Measurements from ENCODE around the gene TNFRSF1B.

The TNFRSF1B gene

GRCh38 chr1:12148160-12148957 lies 18.4 kb upstream of the TNFRSF1B start:
- no peaks in the 10 kb centered on the region for H3K36me3 ChIP-seq (replicated peaks in 1 of 2; ENCODE audit: control insufficient read depth in 2 of 2, insufficient read depth in 2 of 2, low read length in 2 of 2)
- no peak overlapping the region for H4K91ac ChIP-seq (ENCODE audit: low read depth, low read length, poor library complexity)
- peaks cover 0 to 4% of the 10 kb centered on the region in 2 donors for H3K9me3 ChIP-seq (replicated peaks in 1 of 2; ENCODE audit: control insufficient read depth in 2 of 2, insufficient read depth in 1 of 2, low read depth in 1 of 2, low read length in 2 of 2)
- no peak overlapping the region for H2BK120ac ChIP-seq (ENCODE audit: low read depth, low read length)
- H3K23ac ChIP-seq (ENCODE audit: low read depth, low read length, poor library complexity): no peak overlapping the region
- no peak overlapping the region for H2BK15ac ChIP-seq (ENCODE audit: low read length)
- H2BK5ac ChIP-seq (ENCODE audit: low read length): no peak overlapping the region
- H2BK12ac ChIP-seq (ENCODE audit: low read length): no peak overlapping the region
- H3K4me3 ChIP-seq (ENCODE audit: low read length in 2 of 2): no peak overlapping the region
- no peak overlapping the region for H3K18ac ChIP-seq (ENCODE audit: low read length)
- peaks cover 3 to 7% of the 10 kb centered on the region in 2 donors for H3K4me1 ChIP-seq (ENCODE audit: control insufficient read depth in 2 of 2, insufficient read depth in 1 of 2, low read depth in 1 of 2, low read length in 2 of 2)
- no peaks in the 10 kb centered on the region for H3K79me1 ChIP-seq (ENCODE audit: low read depth, low read length)
- no peak overlapping the region for H2AFZ ChIP-seq (ENCODE audit: low read length)
- no peak overlapping the region for H3K9ac ChIP-seq (ENCODE audit: low read depth, low read length, poor library complexity)
- H4K8ac ChIP-seq (ENCODE audit: low read depth, low read length): no peak overlapping the region
- no peak overlapping the region for H3K4me2 ChIP-seq (ENCODE audit: insufficient read depth, low read length, poor library complexity, severe bottlenecking)
- H3K27ac ChIP-seq (replicated peaks; ENCODE audit: low read length): no peak overlapping the region
- H3K27me3 ChIP-seq (ENCODE audit: control insufficient read depth in 3 of 3, insufficient read depth in 3 of 3, low read depth in 1 of 3, low read length in 3 of 3): peaks cover 0 to 9% (median 0%) of the 10 kb centered on the region in 3 experiments
- H3K14ac ChIP-seq (ENCODE audit: low read length): no peak overlapping the region
- no CpG with 5 or more reads among the region's 8 CpGs for WGBS, 2 donors (ENCODE audit: extremely low coverage in 2 of 2, insufficient read length in 2 of 2, insufficient replicate concordance in 1 of 2)
- H2AK5ac ChIP-seq (ENCODE audit: low read depth, low read length): no peak overlapping the region
- no peak overlapping the region for H3K4ac ChIP-seq (ENCODE audit: low read length)
- DNase-seq (ENCODE audit: low spot score): no peak

- no peak for DNase-seq (ENCODE audit: low spot score)
- no peak overlapping the region for H4K8ac ChIP-seq (ENCODE audit: low read depth, low read length)
- H3K27me3 ChIP-seq (ENCODE audit: control insufficient read depth in 3 of 3, insufficient read depth in 3 of 3, low read depth in 1 of 3, low read length in 3 of 3): peaks cover 0 to 10% (median 0%) of the 10 kb centered on the region in 3 experiments
- no peak overlapping the region for H3K4me3 ChIP-seq (ENCODE audit: low read length in 2 of 2)
- H3K23ac ChIP-seq (ENCODE audit: low read depth, low read length, poor library complexity): no peak overlapping the region
- no peak overlapping the region for H2AK5ac ChIP-seq (ENCODE audit: low read depth, low read length)
- no peak overlapping the region for H3K4ac ChIP-seq (ENCODE audit: low read length)
- H3K27ac ChIP-seq (replicated peaks; ENCODE audit: low read length): no peak overlapping the region
- no peaks in the 10 kb centered on the region for H3K79me1 ChIP-seq (ENCODE audit: low read depth, low read length)
- H2AFZ ChIP-seq (ENCODE audit: low read length): no peak overlapping the region
- no peak overlapping the region for H3K9ac ChIP-seq (ENCODE audit: low read depth, low read length, poor library complexity)
- H4K91ac ChIP-seq (ENCODE audit: low read depth, low read length, poor library complexity): no peak overlapping the region
- no peak overlapping the region for H3K18ac ChIP-seq (ENCODE audit: low read length)
- no peak overlapping the region for H2BK15ac ChIP-seq (ENCODE audit: low read length)
- no peak overlapping the region for H2BK5ac ChIP-seq (ENCODE audit: low read length)
- no peak overlapping the region for H3K4me2 ChIP-seq (ENCODE audit: insufficient read depth, low read length, poor library complexity, severe bottlenecking)
- H3K36me3 ChIP-seq (replicated peaks in 1 of 2; ENCODE audit: control insufficient read depth in 2 of 2, insufficient read depth in 2 of 2, low read length in 2 of 2): no peaks in the 10 kb centered on the region
- peaks cover 3 to 7% of the 10 kb centered on the region in 2 donors for H3K4me1 ChIP-seq (ENCODE audit: control insufficient read depth in 2 of 2, insufficient read depth in 1 of 2, low read depth in 1 of 2, low read length in 2 of 2)
- no peak overlapping the region for H2BK12ac ChIP-seq (ENCODE audit: low read length)
- no peak overlapping the region for H3K14ac ChIP-seq (ENCODE audit: low read length)
- H2BK120ac ChIP-seq (ENCODE audit: low read depth, low read length): no peak overlapping the region
- peaks cover 0 to 4% of the 10 kb centered on the region in 2 donors for H3K9me3 ChIP-seq (replicated peaks in 1 of 2; ENCODE audit: control insufficient read depth in 2 of 2, insufficient read depth in 1 of 2, low read depth in 1 of 2, low read length in 2 of 2)
- no CpG with 5 or more reads among the region's 5 CpGs for WGBS, 2 donors (ENCODE audit: extremely low coverage in 2 of 2, insufficient read length in 2 of 2, insufficient replicate concordance in 1 of 2)
Observed at GRCh38 chr1:12148958-12149790, 17.6 kb upstream of the TNFRSF1B start.

GRCh38 chr1:12149791-12150175 lies 17.0 kb upstream of the TNFRSF1B start:
- WGBS, 2 donors (ENCODE audit: extremely low coverage in 2 of 2, insufficient read length in 2 of 2, insufficient replicate concordance in 1 of 2): no CpG with 5 or more reads among the region's 6 CpGs
- no peak for DNase-seq (ENCODE audit: low spot score)
- H2BK15ac ChIP-seq (ENCODE audit: low read length): no peak overlapping the region
- H3K4me1 ChIP-seq (ENCODE audit: control insufficient read depth in 2 of 2, insufficient read depth in 1 of 2, low read depth in 1 of 2, low read length in 2 of 2): peaks cover 3 to 7% of the 10 kb centered on the region in 2 donors
- H3K4me2 ChIP-seq (ENCODE audit: insufficient read depth, low read length, poor library complexity, severe bottlenecking): no peak overlapping the region
- no peak overlapping the region for H3K4me3 ChIP-seq (ENCODE audit: low read length in 2 of 2)
- H2BK5ac ChIP-seq (ENCODE audit: low read length): no peak overlapping the region
- H2BK12ac ChIP-seq (ENCODE audit: low read length): no peak overlapping the region
- no peak overlapping the region for H4K8ac ChIP-seq (ENCODE audit: low read depth, low read length)
- peaks cover 0 to 10% (median 0%) of the 10 kb centered on the region in 3 experiments for H3K27me3 ChIP-seq (ENCODE audit: control insufficient read depth in 3 of 3, insufficient read depth in 3 of 3, low read depth in 1 of 3, low read length in 3 of 3)
- H3K36me3 ChIP-seq (replicated peaks in 1 of 2; ENCODE audit: control insufficient read depth in 2 of 2, insufficient read depth in 2 of 2, low read length in 2 of 2): no peaks in the 10 kb centered on the region
- H3K14ac ChIP-seq (ENCODE audit: low read length): no peak overlapping the region
- H4K91ac ChIP-seq (ENCODE audit: low read depth, low read length, poor library complexity): no peak overlapping the region
- H3K9ac ChIP-seq (ENCODE audit: low read depth, low read length, poor library complexity): no peak overlapping the region
- no peak overlapping the region for H2AFZ ChIP-seq (ENCODE audit: low read length)
- no peak overlapping the region for H2BK120ac ChIP-seq (ENCODE audit: low read depth, low read length)
- H3K18ac ChIP-seq (ENCODE audit: low read length): no peak overlapping the region
- no peaks in the 10 kb centered on the region for H3K79me1 ChIP-seq (ENCODE audit: low read depth, low read length)
- H3K23ac ChIP-seq (ENCODE audit: low read depth, low read length, poor library complexity): no peak overlapping the region
- no peak overlapping the region for H3K27ac ChIP-seq (replicated peaks; ENCODE audit: low read length)
- no peak overlapping the region for H3K4ac ChIP-seq (ENCODE audit: low read length)
- peaks cover 0 to 4% of the 10 kb centered on the region in 2 donors for H3K9me3 ChIP-seq (replicated peaks in 1 of 2; ENCODE audit: control insufficient read depth in 2 of 2, insufficient read depth in 1 of 2, low read depth in 1 of 2, low read length in 2 of 2)
- no peak overlapping the region for H2AK5ac ChIP-seq (ENCODE audit: low read depth, low read length)

All from neuronal stem cell (in vitro differentiated cells).